Kidney tubule cell (primary cell): Measurements from ENCODE around the gene ANXA9.

Experiments used
- DNase-seq: peaks from one replicate; pipeline ENCODE4 v3.0.0-alpha.2; 2018; ENCODE audit warnings: low spot score

Gene ANXA9

GRCh38 chr1:150981805-150982712 lies at the start of gene ANXA9:
TSS of gene ANXA9 (plus strand) at chr1:150982292. CDS start at chr1:150983106, 814 bp downstream.
- peak; percentile 63 for DNase-seq

- no peak for DNase-seq
Observed at GRCh38 chr1:150944856-150945255, 37.2 kb upstream of the ANXA9 start.

GRCh38 chr1:150954708-150955107 lies 27.4 kb upstream of the ANXA9 start:
- DNase-seq: no peak

GRCh38 chr1:150955280-150955679 lies 26.8 kb upstream of the ANXA9 start:
- no peak for DNase-seq

GRCh38 chr1:150957666-150958065 lies 24.4 kb upstream of the ANXA9 start:
- DNase-seq: no peak

- DNase-seq: no peak
Observed at GRCh38 chr1:150960646-150961045, 21.4 kb upstream of the ANXA9 start.

GRCh38 chr1:150961756-150962155 lies 20.3 kb upstream of the ANXA9 start:
- DNase-seq: no peak

GRCh38 chr1:150963321-150964163 lies 18.6 kb upstream of the ANXA9 start:
- no peak for DNase-seq

GRCh38 chr1:150964164-150964489 lies 18.0 kb upstream of the ANXA9 start:
- no peak for DNase-seq

GRCh38 chr1:150965605-150966004 lies 16.5 kb upstream of the ANXA9 start:
- DNase-seq: no peak

GRCh38 chr1:150966011-150966410 lies 16.1 kb upstream of the ANXA9 start:
- no peak for DNase-seq

- DNase-seq: no peak
Observed at GRCh38 chr1:150967936-150968335, 14.2 kb upstream of the ANXA9 start.

GRCh38 chr1:150968491-150968890 lies 13.6 kb upstream of the ANXA9 start:
- no peak for DNase-seq

- no peak for DNase-seq
Observed at GRCh38 chr1:150969626-150970025, 12.5 kb upstream of the ANXA9 start.

- peak; percentile 59 for DNase-seq
Observed at GRCh38 chr1:150970808-150971582, 11.1 kb upstream of the ANXA9 start.

- peak; percentile 66 for DNase-seq
Observed at GRCh38 chr1:150971583-150972416, 10.3 kb upstream of the ANXA9 start.

- DNase-seq: no peak
Observed at GRCh38 chr1:150972417-150972940, 9.6 kb upstream of the ANXA9 start.

- peak; percentile 32 for DNase-seq
Observed at GRCh38 chr1:150973258-150973835, 8.7 kb upstream of the ANXA9 start.

GRCh38 chr1:150973836-150974579 lies 8.1 kb upstream of the ANXA9 start:
- peak; percentile 53 for DNase-seq
